Measurements from ENCODE around the gene LRRC55.

Gene LRRC55

DNA sequence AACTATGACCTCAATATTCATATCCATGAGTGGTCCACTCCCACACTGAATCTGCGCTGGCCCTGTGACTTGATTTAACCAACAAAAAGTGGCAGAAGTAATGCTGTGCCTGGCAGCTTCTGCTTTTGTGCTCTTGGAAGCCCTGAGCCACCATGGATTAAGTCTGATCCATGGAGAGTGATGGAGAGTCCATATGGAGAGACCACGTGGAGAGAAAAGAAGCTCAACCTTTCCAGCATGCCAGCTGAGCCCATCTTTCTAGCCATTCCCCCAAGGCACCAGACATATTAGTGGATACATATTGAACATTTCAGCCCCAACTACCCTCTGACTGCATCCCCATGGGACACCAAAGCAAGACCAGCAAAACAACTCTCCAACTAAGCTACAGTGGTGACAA lies 16.0 kb downstream of the LRRC55 start:
- Histone ChIP-seq H3K4me2 (ENCODE audit: low read depth, low read length) (no peak overlapping the region), H3K27ac (ENCODE audit: low read length) (no peak overlapping the region), H3K27me3 (replicated peaks; ENCODE audit: insufficient read depth, low read length) (no peaks in the 10 kb centered on the region), H3K79me2 (ENCODE audit: low read length) (no peaks in the 10 kb centered on the region), H3F3A (ENCODE audit: insufficient read depth, low read length) (no peaks in the 10 kb centered on the region), H3K36me3 (replicated peaks; ENCODE audit: insufficient read depth, low read length) (no peaks in the 10 kb centered on the region), H3K4me3 (ENCODE audit: low read length) (no peak overlapping the region), H4K20me1 (ENCODE audit: insufficient read depth, low read length) (no peaks in the 10 kb centered on the region), H2AFZ (ENCODE audit: low read length) (no peak overlapping the region), H3K9me2 (replicated peaks; ENCODE audit: insufficient read depth, low read length) (no peaks in the 10 kb centered on the region), H3K9me3 (replicated peaks; ENCODE audit: insufficient read depth, low read length) (no peaks in the 10 kb centered on the region), H3K4me1 (ENCODE audit: low read length) (no peaks in the 10 kb centered on the region), H3K9ac (ENCODE audit: low read length) (no peak overlapping the region)
- DNase-seq: no peak
- TF ChIP-seq EZH2phosphoT487 (IDR thresholded peaks at IDR 0.05; ENCODE audit: low read length): no peak
- no peak for TF ChIP-seq EZH2 (optimal IDR thresholded peaks at IDR 0.05; ENCODE audit: low read depth, low read length)
- TF ChIP-seq, protein P1, sequence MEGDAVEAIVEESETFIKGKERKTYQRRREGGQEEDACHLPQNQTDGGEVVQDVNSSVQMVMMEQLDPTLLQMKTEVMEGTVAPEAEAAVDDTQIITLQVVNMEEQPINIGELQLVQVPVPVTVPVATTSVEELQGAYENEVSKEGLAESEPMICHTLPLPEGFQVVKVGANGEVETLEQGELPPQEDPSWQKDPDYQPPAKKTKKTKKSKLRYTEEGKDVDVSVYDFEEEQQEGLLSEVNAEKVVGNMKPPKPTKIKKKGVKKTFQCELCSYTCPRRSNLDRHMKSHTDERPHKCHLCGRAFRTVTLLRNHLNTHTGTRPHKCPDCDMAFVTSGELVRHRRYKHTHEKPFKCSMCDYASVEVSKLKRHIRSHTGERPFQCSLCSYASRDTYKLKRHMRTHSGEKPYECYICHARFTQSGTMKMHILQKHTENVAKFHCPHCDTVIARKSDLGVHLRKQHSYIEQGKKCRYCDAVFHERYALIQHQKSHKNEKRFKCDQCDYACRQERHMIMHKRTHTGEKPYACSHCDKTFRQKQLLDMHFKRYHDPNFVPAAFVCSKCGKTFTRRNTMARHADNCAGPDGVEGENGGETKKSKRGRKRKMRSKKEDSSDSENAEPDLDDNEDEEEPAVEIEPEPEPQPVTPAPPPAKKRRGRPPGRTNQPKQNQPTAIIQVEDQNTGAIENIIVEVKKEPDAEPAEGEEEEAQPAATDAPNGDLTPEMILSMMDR (IDR thresholded peaks at IDR 0.05; ENCODE audit: low read length): no peak

DNA sequence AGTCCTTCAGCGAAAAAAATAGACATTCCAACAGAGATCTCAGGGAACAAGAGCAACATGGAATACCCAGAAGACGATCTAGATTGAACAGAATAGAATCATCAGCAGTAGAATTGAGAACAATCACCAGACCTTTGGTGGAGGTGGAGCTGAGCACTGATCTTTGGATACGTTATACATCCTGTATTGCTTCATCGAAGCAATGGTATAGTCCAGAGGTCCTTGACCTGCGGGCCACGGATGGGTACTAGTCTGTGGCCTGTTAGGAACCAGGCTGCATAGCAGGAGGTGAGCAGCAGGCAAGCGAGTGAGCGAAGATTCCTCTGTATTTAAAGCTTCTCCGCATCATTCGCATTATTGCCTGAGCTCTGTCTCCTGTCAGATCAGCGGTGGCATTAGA lies 17.6 kb downstream of the LRRC55 start:
- no peak overlapping the region for H2AFZ ChIP-seq (ENCODE audit: low read length)
- TF ChIP-seq, protein P1 (IDR thresholded peaks at IDR 0.05; ENCODE audit: low read length): no peak
- TF ChIP-seq EZH2 (optimal IDR thresholded peaks at IDR 0.05; ENCODE audit: low read depth, low read length) (no peak), EZH2phosphoT487 (IDR thresholded peaks at IDR 0.05; ENCODE audit: low read length) (no peak)
- no peaks in the 10 kb centered on the region for H4K20me1 ChIP-seq (ENCODE audit: insufficient read depth, low read length)
- H3K9me3 ChIP-seq (replicated peaks; ENCODE audit: insufficient read depth, low read length): no peaks in the 10 kb centered on the region
- H3K4me1 ChIP-seq (ENCODE audit: low read length): no peaks in the 10 kb centered on the region
- no peaks in the 10 kb centered on the region for H3K27me3 ChIP-seq (replicated peaks; ENCODE audit: insufficient read depth, low read length)
- H3K9ac ChIP-seq (ENCODE audit: low read length): no peak overlapping the region
- no peak for DNase-seq
- no peaks in the 10 kb centered on the region for H3K9me2 ChIP-seq (replicated peaks; ENCODE audit: insufficient read depth, low read length)
- no peak overlapping the region for H3K4me3 ChIP-seq (ENCODE audit: low read length)
- no peak overlapping the region for H3K27ac ChIP-seq (ENCODE audit: low read length)
- H3F3A ChIP-seq (ENCODE audit: insufficient read depth, low read length): no peaks in the 10 kb centered on the region
- H3K79me2 ChIP-seq (ENCODE audit: low read length): no peaks in the 10 kb centered on the region
- no peaks in the 10 kb centered on the region for H3K36me3 ChIP-seq (replicated peaks; ENCODE audit: insufficient read depth, low read length)
- no peak overlapping the region for H3K4me2 ChIP-seq (ENCODE audit: low read depth, low read length)

DNA sequence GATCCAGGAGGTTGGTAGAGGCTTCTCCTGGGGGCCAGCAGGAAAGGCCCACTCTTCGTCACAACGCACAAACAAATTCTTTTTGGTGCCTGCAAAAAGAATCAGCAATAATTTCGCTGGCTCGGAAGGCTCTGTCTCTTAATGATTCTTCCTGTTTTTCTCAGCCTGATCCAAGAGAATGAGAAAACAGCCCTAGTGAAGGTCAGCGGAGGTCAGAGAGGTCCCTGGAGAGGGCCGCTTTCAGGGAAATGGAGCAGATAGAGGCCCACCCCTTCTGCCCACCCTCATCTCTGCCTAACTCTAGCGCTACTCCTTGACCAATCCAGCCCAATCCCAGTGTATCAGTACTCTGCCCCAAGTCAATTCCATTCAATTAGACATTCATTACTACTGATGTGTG lies 19.2 kb downstream of the LRRC55 start:
- Histone ChIP-seq H3K27me3 (replicated peaks; ENCODE audit: insufficient read depth, low read length) (no peaks in the 10 kb centered on the region), H3F3A (ENCODE audit: insufficient read depth, low read length) (no peaks in the 10 kb centered on the region), H3K9ac (ENCODE audit: low read length) (no peak overlapping the region), H3K79me2 (ENCODE audit: low read length) (no peaks in the 10 kb centered on the region), H3K4me1 (ENCODE audit: low read length) (no peaks in the 10 kb centered on the region), H2AFZ (ENCODE audit: low read length) (no peak overlapping the region), H3K4me2 (ENCODE audit: low read depth, low read length) (no peak overlapping the region), H3K4me3 (ENCODE audit: low read length) (no peak overlapping the region), H4K20me1 (ENCODE audit: insufficient read depth, low read length) (no peaks in the 10 kb centered on the region), H3K27ac (ENCODE audit: low read length) (no peak overlapping the region), H3K9me3 (replicated peaks; ENCODE audit: insufficient read depth, low read length) (no peaks in the 10 kb centered on the region), H3K36me3 (replicated peaks; ENCODE audit: insufficient read depth, low read length) (no peaks in the 10 kb centered on the region), H3K9me2 (replicated peaks; ENCODE audit: insufficient read depth, low read length) (no peaks in the 10 kb centered on the region)
- TF ChIP-seq, protein P1 (IDR thresholded peaks at IDR 0.05; ENCODE audit: low read length): no peak
- no peak for TF ChIP-seq EZH2phosphoT487 (IDR thresholded peaks at IDR 0.05; ENCODE audit: low read length)
- TF ChIP-seq EZH2 (optimal IDR thresholded peaks at IDR 0.05; ENCODE audit: low read depth, low read length): no peak
- DNase-seq: no peak

Measured in MM.1S (cell line).